PFSK-1 (cell line): ENCODE results near the gene ICA1.

Experiments used
- FOXP2 ChIP-seq: optimal IDR thresholded peaks from 2 replicates; pipeline ENCODE3; 2011; ENCODE audit warnings: borderline replicate concordance, control low read depth, inconsistent platforms; ENCODE audit not compliant: insufficient read depth; ENCODE audit errors: extremely low read length, extremely low read depth
- SIN3A ChIP-seq: IDR thresholded peaks from 2 replicates; pipeline ENCODE4 v1.6.1; 2012; ENCODE audit warnings: mild to moderate bottlenecking, low read length, moderate library complexity, borderline replicate concordance; ENCODE audit not compliant: insufficient read depth

DNA sequence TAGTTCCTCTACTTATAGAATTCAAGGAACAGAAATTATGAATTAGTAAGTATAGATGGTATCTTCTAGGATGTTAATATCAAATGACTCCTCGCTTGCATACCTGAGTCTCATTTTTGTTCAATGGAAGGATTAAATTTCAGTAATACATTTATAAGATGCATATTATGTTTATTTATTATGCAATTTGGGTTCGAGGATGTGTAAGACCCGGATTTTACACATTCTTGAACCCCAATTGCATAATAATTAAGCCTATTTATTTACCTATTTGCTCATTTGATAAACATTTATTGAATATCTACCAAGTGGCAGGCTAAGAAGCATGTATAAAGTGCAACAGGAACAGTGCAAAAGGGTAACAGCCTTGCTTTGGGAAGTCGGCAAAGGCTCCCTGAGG is 52.6 kb downstream of the ICA1 start:
- TF ChIP-seq SIN3A (no peak), FOXP2 (no peak)
